HEK293 (cell line): ENCODE data around the gene LMBR1.

Experiments used
- CTCF ChIA-PET: fragments of 350-600 bp; formaldehyde crosslinking; extraction: SDS; loops from one replicate; lab custom pipeline; 2021; ENCODE audit warnings: antibody characterized with exemption; lab: Yijun Ruan, JAX
- POLR2A ChIA-PET: fragments of 300-600 bp; formaldehyde crosslinking; extraction: SDS; loops from one replicate; lab custom pipeline; 2020; ENCODE audit warnings: antibody characterized with exemption, inconsistent platforms; lab: Yijun Ruan, JAX
- H3K27ac ChIP-seq: fragments of 200-500 bp; sonication (Bioruptor generic); 2 replicates; pipeline ENCODE4 v1.5.1; 2014; ENCODE audit warnings: low read depth, low read length, control low read depth, inconsistent platforms; ENCODE audit errors: extremely low read depth
- H3K36me3 ChIP-seq, 2 experiments: fragments of 200-500 bp in 1 of 2; sonication (Bioruptor generic) in 1 of 2; 1 replicate in 1 of 2; 2 replicates in 1 of 2; pipeline ENCODE4 v1.5.1; 2014 to 2017; ENCODE audit warnings: inconsistent platforms in 2 of 2, low read length in 2 of 2; ENCODE audit not compliant: control insufficient read depth in 2 of 2, insufficient read depth in 1 of 2
- H3K4me1 ChIP-seq: fragments of 200-500 bp; sonication (Bioruptor generic); 2 replicates; pipeline ENCODE4 v1.5.1; 2014; ENCODE audit warnings: mild to moderate bottlenecking, low read length, inconsistent platforms; ENCODE audit not compliant: control insufficient read depth, insufficient read depth
- H3K4me3 ChIP-seq: 2 replicates; pipeline ENCODE4 v1.5.1; 2011; ENCODE audit warnings: low read depth, mild to moderate bottlenecking, control low read depth, low read length, moderate library complexity
- H3K9me3 ChIP-seq: fragments of 200-500 bp; sonication (Bioruptor generic); 2 replicates; pipeline ENCODE4 v1.5.1; 2014; ENCODE audit warnings: low read depth, low read length, inconsistent platforms; ENCODE audit not compliant: control insufficient read depth, insufficient read depth
- KLF8 ChIP-seq: fragments of 450-650 bp; formaldehyde crosslinking; IDR thresholded peaks from 2 replicates; pipeline ENCODE4 v1.5.1; 2016; ENCODE audit warnings: missing biosample characterization, missing genetic modification characterization
- KLF9 ChIP-seq: fragments of 450-650 bp; formaldehyde crosslinking; IDR thresholded peaks from 2 replicates; pipeline ENCODE4 v1.5.1; 2016; ENCODE audit warnings: missing biosample characterization, missing genetic modification characterization, low read depth
- TCF7L2 ChIP-seq: IDR thresholded peaks from 2 replicates; pipeline ENCODE4 v1.6.1; 2011; ENCODE audit warnings: low read depth, mild to moderate bottlenecking, inconsistent platforms, low read length, moderate library complexity, borderline replicate concordance
- YY2 ChIP-seq: fragments of 450-650 bp; formaldehyde crosslinking; IDR thresholded peaks from 2 replicates; pipeline ENCODE4 v1.5.1; 2016; ENCODE audit warnings: missing biosample characterization, missing genetic modification characterization
- ZBTB7A ChIP-seq: fragments of 450-650 bp; formaldehyde crosslinking; IDR thresholded peaks from 2 replicates; pipeline ENCODE4 v1.5.1; 2016; ENCODE audit warnings: low read depth, missing biosample characterization, missing genetic modification characterization
- ZBTB8A ChIP-seq: fragments of 450-650 bp; formaldehyde crosslinking; IDR thresholded peaks from 2 replicates; pipeline ENCODE4 v1.5.1; 2016; ENCODE audit warnings: missing biosample characterization, missing genetic modification characterization
- ZFHX2 ChIP-seq: fragments of 450-650 bp; formaldehyde crosslinking; conservative IDR thresholded peaks from 2 replicates; pipeline ENCODE4 v1.5.1; 2016; ENCODE audit warnings: missing biosample characterization, missing genetic modification characterization
- ZFP41 ChIP-seq: fragments of 450-650 bp; formaldehyde crosslinking; IDR thresholded peaks from 2 replicates; pipeline ENCODE4 v1.5.1; 2016; ENCODE audit warnings: missing biosample characterization, missing genetic modification characterization, borderline replicate concordance
- ZNF133 ChIP-seq: fragments of 450-650 bp; formaldehyde crosslinking; IDR thresholded peaks from 2 replicates; pipeline ENCODE4 v1.5.1; 2016; ENCODE audit warnings: missing biosample characterization, missing genetic modification characterization
- ZNF221 ChIP-seq: fragments of 450-650 bp; formaldehyde crosslinking; IDR thresholded peaks from 2 replicates; pipeline ENCODE4 v1.5.1; 2017; ENCODE audit warnings: missing biosample characterization, missing genetic modification characterization, borderline replicate concordance
- ZNF24 ChIP-seq: fragments of 450-650 bp; formaldehyde crosslinking; IDR thresholded peaks from 2 replicates; pipeline ENCODE4 v1.5.1; 2016; ENCODE audit warnings: missing biosample characterization, missing genetic modification characterization
- ZNF366 ChIP-seq: fragments of 450-650 bp; formaldehyde crosslinking; conservative IDR thresholded peaks from 2 replicates; pipeline ENCODE4 v1.5.1; 2016; ENCODE audit warnings: missing biosample characterization, missing genetic modification characterization
- ZNF530 ChIP-seq: fragments of 450-650 bp; formaldehyde crosslinking; IDR thresholded peaks from 2 replicates; pipeline ENCODE4 v1.5.1; 2016; ENCODE audit warnings: low read depth, missing biosample characterization, missing genetic modification characterization
- ZNF555 ChIP-seq: fragments of 450-650 bp; formaldehyde crosslinking; conservative IDR thresholded peaks from 2 replicates; pipeline ENCODE4 v1.5.1; 2017; ENCODE audit warnings: missing biosample characterization, mild to moderate bottlenecking, missing genetic modification characterization, inconsistent platforms
- ZNF571 ChIP-seq: fragments of 450-650 bp; formaldehyde crosslinking; IDR thresholded peaks from 2 replicates; pipeline ENCODE4 v1.5.0; 2017; ENCODE audit warnings: missing biosample characterization, missing genetic modification characterization
- ZNF660 ChIP-seq: fragments of 450-650 bp; IDR thresholded peaks from 2 replicates; pipeline ENCODE4 v1.5.1; 2018; ENCODE audit warnings: missing biosample characterization, mild to moderate bottlenecking, missing genetic modification characterization
- ZNF670 ChIP-seq: fragments of 450-650 bp; formaldehyde crosslinking; IDR thresholded peaks from 2 replicates; pipeline ENCODE4 v1.5.1; 2016; ENCODE audit warnings: missing biosample characterization, missing genetic modification characterization, low read depth
- ZSCAN16 ChIP-seq: fragments of 450-650 bp; formaldehyde crosslinking; IDR thresholded peaks from 2 replicates; pipeline ENCODE4 v1.5.1; 2016; ENCODE audit warnings: missing biosample characterization, missing genetic modification characterization
- ZSCAN23 ChIP-seq: fragments of 450-650 bp; formaldehyde crosslinking; IDR thresholded peaks from 2 replicates; pipeline ENCODE4 v1.5.1; 2016; ENCODE audit warnings: missing biosample characterization, missing genetic modification characterization
- ZSCAN30 ChIP-seq: fragments of 450-650 bp; IDR thresholded peaks from 2 replicates; pipeline ENCODE4 v1.5.1; 2018; ENCODE audit warnings: missing biosample characterization, mild to moderate bottlenecking, missing genetic modification characterization, moderate library complexity
- TF ChIP-seq, protein P1 (sequence below): fragments of 450-650 bp; formaldehyde crosslinking; IDR thresholded peaks from 2 replicates; pipeline ENCODE4 v1.5.1; 2016; ENCODE audit warnings: missing biosample characterization, missing genetic modification characterization
- TF ChIP-seq, protein P2 (sequence below): fragments of 450-650 bp; formaldehyde crosslinking; IDR thresholded peaks from 2 replicates; pipeline ENCODE4 v1.5.1; 2016; ENCODE audit warnings: missing biosample characterization, missing genetic modification characterization, low read depth
- TF ChIP-seq, protein P3 (sequence below): fragments of 450-650 bp; formaldehyde crosslinking; IDR thresholded peaks from 2 replicates; pipeline ENCODE4 v1.5.1; 2017; ENCODE audit warnings: missing biosample characterization, missing genetic modification characterization
- TF ChIP-seq, protein P4 (sequence below): sonication (generic); formaldehyde crosslinking; IDR thresholded peaks from 2 replicates; pipeline ENCODE4 v1.8.1; 2022; ENCODE audit warnings: mild to moderate bottlenecking, moderate library complexity, missing genetic modification reagents
- TF ChIP-seq, protein P5 (sequence below): fragments of 450-650 bp; formaldehyde crosslinking; optimal IDR thresholded peaks from 2 replicates; pipeline ENCODE3; 2016; ENCODE audit warnings: missing biosample characterization, mild to moderate bottlenecking, missing genetic modification characterization

LMBR1 gene

DNA sequence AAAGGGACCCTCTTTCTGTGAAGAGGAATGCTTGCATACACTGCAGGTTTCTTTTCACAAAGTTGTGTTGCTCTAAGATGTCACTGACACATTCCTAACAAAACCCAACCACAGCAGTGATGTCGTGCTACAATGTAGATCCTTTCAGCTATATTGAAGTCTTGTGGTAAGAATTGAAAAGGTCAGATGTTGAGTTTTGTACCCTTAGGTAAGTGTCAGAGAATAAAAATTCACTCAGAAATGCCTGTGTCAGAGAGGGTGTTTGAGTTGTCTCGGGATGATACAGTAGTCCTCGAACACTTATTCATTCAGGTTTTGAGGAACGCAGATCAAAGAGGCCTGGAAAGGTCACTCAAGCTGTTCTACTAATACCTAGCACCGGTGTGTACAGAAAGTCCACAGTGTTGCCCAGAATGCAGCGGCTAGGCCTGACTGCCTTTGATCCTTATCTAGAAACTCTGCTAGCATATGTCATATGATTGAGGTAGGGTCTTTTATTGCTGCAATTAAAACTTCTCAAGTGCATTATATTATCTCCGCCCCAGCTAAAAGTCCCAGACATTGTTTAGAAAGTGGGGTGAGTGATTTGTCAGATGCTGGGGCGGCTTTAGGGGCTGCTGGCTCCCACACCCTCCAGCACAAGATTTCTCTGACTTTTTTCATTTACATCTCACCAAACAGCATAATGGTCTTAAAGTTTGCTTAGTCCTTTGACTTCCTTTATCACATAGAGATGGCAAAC lies 226.4 kb downstream of the LMBR1 start:
- no peak overlapping the region for H3K27ac ChIP-seq
- H3K4me3 ChIP-seq, result no peak overlapping the region
- peaks cover 0 to 15% of the 10 kb centered on the region in 2 experiments; a peak in 1 of 3 replicates for H3K36me3 ChIP-seq
- no peaks in the 10 kb centered on the region for H3K9me3 ChIP-seq
- no peaks in the 10 kb centered on the region for H3K4me1 ChIP-seq
- POLR2A ChIA-PET, result no interaction called here
- TF ChIP-seq TCF7L2 (peak; percentile 98), ZNF133 (no peak)
- CTCF ChIA-PET, result no interaction called here

DNA sequence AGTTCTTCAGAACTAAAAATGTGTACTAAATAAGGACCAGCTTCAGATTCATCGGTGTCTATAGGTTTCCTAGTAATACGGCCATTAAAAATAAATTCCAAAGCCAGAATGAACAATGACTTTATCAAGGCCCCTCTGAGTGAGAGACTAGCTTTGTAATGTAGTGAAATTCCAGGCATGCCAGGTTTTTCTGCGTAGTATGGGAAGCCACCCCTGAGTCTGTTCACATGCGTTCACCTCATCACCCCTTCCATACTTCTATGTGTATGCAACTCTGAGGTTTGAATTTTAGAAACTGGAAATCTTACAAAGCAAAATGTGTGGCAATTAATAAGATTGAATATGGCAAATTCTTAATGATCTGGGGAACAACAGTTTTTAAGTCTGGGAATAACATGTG lies 227.9 kb downstream of the LMBR1 start:
- ChIA-PET POLR2A (no interaction called here), CTCF (no interaction called here)
- Histone ChIP-seq H3K27ac (no peak overlapping the region), H3K4me1 (no peaks in the 10 kb centered on the region), H3K9me3 (no peaks in the 10 kb centered on the region), H3K36me3 (peaks cover 0 to 8% of the 10 kb centered on the region in 2 experiments; a peak in 1 of 3 replicates), H3K4me3 (no peak overlapping the region)
- TF ChIP-seq ZNF221 (tag by site-specific recombination) (no peak), ZSCAN23 (tag by site-specific recombination) (no peak), ZFP41 (tag by site-specific recombination) (no peak), ZSCAN16 (tag by site-specific recombination) (no peak), ZSCAN30 (tag by site-specific recombination) (no peak), ZNF530 (no peak), ZBTB8A (tag by site-specific recombination) (no peak), YY2 (tag by site-specific recombination) (no peak), ZNF555 (tag by site-specific recombination) (no peak)
- TF ChIP-seq, protein P1, sequence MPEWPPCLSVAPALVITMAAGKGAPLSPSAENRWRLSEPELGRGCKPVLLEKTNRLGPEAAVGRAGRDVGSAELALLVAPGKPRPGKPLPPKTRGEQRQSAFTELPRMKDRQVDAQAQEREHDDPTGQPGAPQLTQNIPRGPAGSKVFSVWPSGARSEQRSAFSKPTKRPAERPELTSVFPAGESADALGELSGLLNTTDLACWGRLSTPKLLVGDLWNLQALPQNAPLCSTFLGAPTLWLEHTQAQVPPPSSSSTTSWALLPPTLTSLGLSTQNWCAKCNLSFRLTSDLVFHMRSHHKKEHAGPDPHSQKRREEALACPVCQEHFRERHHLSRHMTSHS (tag by site-specific recombination), result no peak
- TF ChIP-seq, protein P2, sequence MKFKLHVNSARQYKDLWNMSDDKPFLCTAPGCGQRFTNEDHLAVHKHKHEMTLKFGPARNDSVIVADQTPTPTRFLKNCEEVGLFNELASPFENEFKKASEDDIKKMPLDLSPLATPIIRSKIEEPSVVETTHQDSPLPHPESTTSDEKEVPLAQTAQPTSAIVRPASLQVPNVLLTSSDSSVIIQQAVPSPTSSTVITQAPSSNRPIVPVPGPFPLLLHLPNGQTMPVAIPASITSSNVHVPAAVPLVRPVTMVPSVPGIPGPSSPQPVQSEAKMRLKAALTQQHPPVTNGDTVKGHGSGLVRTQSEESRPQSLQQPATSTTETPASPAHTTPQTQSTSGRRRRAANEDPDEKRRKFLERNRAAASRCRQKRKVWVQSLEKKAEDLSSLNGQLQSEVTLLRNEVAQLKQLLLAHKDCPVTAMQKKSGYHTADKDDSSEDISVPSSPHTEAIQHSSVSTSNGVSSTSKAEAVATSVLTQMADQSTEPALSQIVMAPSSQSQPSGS, result no peak
- TF ChIP-seq, protein P3, sequence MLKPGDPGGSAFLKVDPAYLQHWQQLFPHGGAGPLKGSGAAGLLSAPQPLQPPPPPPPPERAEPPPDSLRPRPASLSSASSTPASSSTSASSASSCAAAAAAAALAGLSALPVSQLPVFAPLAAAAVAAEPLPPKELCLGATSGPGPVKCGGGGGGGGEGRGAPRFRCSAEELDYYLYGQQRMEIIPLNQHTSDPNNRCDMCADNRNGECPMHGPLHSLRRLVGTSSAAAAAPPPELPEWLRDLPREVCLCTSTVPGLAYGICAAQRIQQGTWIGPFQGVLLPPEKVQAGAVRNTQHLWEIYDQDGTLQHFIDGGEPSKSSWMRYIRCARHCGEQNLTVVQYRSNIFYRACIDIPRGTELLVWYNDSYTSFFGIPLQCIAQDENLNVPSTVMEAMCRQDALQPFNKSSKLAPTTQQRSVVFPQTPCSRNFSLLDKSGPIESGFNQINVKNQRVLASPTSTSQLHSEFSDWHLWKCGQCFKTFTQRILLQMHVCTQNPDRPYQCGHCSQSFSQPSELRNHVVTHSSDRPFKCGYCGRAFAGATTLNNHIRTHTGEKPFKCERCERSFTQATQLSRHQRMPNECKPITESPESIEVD (tag by site-specific recombination), result no peak

DNA sequence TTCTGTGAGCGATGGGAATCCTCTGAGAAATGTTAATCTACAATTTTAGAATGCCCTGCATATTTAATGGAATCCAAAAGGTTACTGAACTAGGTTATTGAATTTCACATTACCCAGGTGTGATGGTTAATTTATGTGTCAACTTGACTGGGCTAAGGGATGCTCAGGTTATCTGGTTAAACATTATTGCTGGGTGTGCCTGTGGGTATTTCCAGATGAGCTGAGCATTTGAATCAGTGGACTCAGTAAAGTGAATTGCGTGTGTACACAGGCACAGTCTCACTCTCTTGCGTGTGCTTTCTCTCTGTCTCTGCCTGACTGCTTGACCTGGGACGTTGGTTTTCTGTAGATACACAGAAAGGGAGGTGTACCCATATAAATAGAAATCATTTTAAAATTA lies 230.7 kb downstream of the LMBR1 start:
- no peaks in the 10 kb centered on the region for H3K36me3 ChIP-seq
- CTCF ChIA-PET, result interaction anchor here (0.7 kb wide), 1 partner anchor 104 kb away, joined by 3 read pairs; no protein-coding TSS in a partner anchor
- TF ChIP-seq ZNF366 (tag by site-specific recombination), result no peak
- no peak for TF ChIP-seq ZNF24
- TF ChIP-seq ZFHX2, result no peak
- no peak for TF ChIP-seq KLF9 (tag by site-specific recombination)
- TF ChIP-seq ZNF670, result no peak
- TF ChIP-seq, protein P4, sequence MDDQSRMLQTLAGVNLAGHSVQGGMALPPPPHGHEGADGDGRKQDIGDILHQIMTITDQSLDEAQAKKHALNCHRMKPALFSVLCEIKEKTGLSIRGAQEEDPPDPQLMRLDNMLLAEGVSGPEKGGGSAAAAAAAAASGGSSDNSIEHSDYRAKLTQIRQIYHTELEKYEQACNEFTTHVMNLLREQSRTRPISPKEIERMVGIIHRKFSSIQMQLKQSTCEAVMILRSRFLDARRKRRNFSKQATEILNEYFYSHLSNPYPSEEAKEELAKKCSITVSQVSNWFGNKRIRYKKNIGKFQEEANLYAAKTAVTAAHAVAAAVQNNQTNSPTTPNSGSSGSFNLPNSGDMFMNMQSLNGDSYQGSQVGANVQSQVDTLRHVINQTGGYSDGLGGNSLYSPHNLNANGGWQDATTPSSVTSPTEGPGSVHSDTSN (CRISPR knock-in tag), result no peak
- TF ChIP-seq KLF8, result no peak
- TF ChIP-seq, protein P1 (tag by site-specific recombination), result no peak
- no peak for TF ChIP-seq ZNF660 (tag by site-specific recombination)
- no peak for TF ChIP-seq ZBTB7A (tag by site-specific recombination)
- TF ChIP-seq, protein P5, sequence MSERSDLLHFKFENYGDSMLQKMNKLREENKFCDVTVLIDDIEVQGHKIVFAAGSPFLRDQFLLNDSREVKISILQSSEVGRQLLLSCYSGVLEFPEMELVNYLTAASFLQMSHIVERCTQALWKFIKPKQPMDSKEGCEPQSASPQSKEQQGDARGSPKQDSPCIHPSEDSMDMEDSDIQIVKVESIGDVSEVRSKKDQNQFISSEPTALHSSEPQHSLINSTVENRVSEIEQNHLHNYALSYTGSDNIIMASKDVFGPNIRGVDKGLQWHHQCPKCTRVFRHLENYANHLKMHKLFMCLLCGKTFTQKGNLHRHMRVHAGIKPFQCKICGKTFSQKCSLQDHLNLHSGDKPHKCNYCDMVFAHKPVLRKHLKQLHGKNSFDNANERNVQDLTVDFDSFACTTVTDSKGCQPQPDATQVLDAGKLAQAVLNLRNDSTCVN (tag by site-specific recombination), result no peak
- TF ChIP-seq ZNF571 (tag by site-specific recombination), result no peak

More for the DNA sequence above, 230.7 kb downstream of the LMBR1 start:
- H3K9me3 ChIP-seq, result no peaks in the 10 kb centered on the region
- POLR2A ChIA-PET, result no interaction called here
- H3K4me3 ChIP-seq, result no peak overlapping the region
- H3K4me1 ChIP-seq, result no peaks in the 10 kb centered on the region
- H3K27ac ChIP-seq, result no peak overlapping the region
